Measurements from ENCODE around the gene XRCC4.
"Not testable (repeated sequence)": the region's sequence is repeated elsewhere in the genome, so short reads cannot be mapped to it uniquely, and the experiment has no call there.

Gene XRCC4

DNA sequence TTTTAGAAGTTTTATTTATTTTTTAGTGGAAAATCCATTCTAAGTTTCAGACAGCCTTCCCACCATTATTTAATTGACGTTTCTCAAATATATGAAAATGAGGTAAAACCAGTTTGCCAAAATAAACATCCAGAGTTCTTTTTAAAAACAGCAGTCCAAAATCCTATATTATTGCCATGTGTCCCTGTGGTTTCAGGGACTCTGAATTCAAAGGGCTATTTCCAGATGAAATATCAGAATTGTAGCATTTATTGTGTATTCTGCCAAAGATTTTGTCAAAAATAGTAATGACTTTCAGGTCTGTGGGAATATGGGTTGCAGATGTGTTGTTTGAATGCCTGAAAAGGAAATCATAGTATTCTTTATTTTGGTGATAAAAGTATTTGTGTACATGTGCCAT, 41.6 kb downstream of the XRCC4 start:
- DNase-seq, result no peak

DNA sequence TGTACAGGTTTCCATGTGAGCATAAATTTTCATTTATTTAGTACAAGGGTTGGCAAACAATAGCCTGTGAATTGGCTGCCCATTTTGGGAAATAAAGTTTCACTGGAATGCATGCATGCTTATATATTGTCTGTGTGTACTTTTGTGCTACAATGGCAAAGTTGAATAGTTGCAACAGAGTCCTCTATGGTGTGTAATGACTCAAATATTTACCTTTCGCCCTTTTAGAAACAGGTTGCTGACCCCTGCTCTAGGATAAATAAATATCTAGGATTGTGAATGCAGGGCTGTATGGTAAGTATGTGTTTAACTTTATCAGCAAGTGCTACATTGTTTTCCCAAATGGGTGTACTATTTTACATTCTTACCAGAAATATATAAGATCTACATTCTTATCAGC, 47.2 kb downstream of the XRCC4 start:
- DNase-seq, result no peak

DNA sequence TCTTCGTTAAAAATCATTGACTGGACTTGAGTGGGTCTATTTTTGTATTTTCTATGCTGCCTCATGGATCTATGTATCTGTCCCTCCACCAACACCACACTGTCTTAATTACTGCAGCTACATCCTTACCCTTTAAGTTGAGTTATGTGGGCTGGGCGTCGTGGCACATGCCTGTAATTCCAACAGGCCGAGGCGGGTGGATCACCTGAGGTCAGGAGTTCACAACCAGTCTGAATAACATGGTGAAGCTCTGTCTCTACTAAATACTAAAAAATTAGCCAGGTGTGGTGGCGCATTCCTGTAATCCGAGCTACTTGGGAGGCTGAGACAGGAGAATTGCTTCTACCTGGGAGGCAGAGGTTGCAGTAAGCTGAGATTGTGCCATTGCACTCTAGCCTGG, 48.2 kb downstream of the XRCC4 start:
- no peak for DNase-seq

DNA sequence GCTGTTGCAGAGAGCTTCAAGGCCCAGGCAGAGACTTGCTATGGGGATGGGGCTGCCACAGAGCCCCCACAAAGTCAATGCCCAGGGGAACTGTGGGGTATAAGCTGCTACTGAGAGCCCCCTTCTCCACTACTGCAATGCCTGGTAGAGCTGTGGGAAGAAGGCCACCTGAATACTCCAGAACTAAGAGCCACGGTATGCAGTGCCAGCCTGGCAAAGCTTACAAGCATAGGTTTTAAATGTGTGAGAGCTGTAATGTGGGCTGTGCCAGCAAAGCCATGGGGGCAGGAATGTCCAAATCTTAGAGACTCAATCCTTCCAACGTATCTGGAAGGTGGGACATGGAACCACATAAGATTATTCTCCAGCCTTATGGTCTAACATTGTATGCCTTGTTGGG, 49.2 kb downstream of the XRCC4 start:
- DNase-seq, result no peak

DNA sequence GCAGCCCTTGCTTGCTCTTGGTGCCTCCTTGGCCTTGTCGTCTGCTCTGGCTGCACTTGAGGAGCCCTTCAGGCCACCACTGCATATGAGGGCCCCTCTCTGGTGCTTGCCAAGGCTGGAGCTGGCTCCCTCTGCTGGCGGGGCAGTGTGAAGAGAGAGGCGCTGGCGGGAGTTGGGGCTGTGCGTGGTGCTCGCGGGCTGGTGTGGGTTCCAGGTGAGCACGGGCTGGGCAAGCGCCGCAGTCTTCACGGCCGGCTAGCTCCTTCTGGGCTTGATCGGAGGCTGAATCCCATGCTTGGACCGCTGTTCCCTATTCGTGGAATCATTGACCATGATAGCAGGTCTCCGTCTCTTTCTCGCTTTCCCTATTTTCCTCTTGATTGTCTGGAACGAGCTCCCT, 56.5 kb downstream of the XRCC4 start:
- DNase-seq, result no peak

DNA sequence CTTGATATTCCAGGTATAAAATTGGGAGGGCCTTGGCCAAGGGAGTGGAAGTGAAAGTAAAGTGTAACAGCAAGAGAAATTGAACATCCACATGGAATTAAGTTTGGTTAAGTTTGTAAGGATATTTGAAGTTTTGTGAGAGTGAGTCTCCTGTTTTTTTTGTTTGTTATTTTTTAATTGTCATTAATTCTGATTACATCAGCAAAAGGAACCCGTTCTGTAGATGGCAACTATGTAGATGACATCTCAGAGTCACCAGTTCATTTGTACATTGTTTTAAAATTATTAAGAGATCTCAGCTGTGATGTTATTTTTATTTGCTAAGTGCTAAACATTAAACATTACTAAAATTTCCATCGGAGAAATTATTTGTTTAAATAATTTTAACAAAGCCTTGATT, 65.2 kb downstream of the XRCC4 start:
- no peak for DNase-seq

DNA sequence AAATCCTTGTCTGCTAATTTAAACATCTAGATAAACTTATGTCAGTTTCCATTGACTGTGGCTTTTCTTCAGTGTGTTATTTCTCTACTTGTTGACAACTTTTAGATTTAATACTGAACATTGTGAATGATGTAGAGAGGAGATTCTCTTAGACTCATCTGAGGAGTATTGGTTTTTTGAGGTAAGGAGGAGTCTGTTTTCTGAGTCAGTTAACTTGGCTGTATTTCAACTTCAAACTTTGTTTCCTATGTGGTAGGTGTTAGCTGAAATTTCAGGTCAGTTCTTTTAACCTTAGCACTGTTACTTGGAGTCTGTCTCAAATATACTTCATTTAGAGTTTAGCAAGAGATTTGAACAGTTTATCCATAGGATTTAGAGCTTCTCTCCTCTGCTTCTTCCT, 67.9 kb downstream of the XRCC4 start:
- DNase-seq, result no peak

DNA sequence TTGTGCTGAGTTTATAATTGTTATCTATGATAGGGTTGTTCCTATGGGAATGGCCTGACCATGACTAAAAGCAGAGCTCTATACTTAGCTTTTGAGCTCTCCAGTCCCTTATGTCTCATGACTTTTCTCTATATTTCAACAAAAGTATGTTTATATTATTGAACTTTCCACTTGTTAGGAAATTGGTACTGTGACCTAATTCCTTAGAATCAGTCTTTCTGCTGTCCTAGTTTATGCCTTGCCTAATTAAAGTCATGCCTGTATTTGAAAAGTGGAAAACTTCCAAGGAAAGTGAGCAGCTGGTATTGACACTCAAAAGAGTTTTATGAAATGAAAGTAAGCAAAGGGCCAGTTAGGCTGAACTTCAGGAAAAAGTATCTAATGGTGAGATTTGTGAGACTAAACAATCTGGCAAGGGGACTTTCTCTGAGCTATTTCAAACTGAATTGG, 68.6 kb downstream of the XRCC4 start:
- DNase-seq, result no peak

DNA sequence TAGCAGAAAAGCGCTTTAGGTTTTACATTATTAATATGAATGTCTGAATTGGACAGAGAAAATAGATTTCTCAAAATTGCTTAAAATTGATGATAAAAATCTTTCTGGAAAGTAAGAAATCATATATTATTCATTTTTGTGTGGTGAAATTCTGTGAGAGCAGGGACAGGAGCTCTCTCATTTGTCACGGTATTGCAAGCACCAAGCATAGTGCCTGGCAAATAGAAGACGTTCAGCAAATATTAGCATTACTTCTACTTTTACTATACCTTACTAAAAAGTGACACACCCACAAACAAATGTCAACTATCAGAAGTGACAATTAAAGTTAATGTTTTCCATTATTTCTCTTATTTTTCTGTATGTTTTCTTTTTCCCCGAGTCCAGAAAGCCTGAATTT, 69.1 kb downstream of the XRCC4 start:
- no peak for DNase-seq

DNA sequence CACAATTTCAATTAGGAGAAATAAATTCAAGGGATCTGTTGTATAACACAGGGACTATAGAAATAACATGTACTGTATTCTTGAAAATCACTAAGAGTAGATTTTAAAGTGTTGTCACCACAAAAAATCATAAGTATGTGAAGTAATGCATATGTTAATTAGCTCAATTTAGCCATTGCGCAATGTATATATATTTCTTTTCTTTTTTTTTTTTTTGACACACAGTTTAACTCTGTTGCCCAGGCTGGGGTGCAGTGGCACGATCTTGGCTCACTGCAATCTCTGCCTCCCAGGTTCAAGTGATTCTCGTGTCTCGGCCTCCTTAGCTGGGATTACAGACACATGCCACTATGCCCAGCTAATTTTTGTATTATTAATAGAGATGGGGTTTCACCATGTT, 70.2 kb downstream of the XRCC4 start:
- DNase-seq, result no peak

DNA sequence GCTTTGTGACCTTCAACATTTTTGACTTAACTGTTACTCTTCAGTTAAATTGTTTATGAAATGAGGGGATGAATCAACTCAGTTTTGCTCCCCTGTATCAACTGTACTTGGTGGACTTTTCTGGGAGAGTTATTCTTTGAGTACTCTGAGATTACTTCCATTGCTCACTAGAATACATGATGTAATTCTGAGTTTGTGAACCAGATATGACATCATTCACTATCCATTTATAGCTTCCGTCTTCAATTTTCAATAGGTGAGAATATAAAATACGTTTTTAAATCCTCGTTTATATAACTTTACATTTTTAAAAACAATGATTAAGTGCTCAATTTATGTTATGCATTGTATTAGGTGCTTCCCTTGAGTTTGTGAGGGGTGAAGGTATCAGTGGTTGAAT, 71.0 kb downstream of the XRCC4 start:
- DNase-seq, result no peak

DNA sequence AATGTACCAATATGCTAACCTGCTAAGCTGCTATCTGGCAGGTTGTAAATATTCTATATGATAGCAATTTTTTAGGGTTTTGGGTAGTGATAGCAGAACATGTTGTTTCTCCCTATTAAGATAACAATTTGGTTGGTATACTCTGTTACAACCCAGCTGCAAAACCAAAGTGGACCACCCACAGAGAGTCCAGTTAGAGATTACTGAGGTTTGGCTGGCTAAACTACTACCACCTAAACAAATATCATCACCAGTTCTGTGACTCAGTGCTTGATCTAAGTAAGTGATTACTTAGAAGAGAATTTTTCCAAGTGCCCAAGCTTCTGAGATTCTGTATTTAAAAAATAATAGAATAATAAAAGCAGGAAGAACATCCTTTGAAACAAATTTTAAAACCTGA, 72.3 kb downstream of the XRCC4 start:
- no peak for DNase-seq

DNA sequence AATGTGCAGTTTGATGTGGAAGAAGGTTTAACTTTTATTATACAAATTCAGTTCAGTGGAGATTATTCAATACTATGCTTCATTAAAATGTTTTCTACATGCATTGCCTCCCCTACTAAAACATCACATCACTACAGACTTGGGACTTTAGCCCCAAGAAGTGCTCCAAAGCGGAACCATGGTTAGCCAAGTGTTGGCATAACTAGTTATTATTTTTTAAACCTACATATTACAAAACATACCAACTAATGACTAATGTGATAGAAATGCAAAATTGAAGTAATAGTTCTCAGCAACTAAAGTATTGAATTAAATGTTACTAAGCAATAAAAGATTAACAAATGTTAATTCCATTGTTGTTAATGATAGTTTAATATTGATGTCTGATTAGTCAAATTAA, 74.5 kb downstream of the XRCC4 start:
- no peak for DNase-seq

DNA sequence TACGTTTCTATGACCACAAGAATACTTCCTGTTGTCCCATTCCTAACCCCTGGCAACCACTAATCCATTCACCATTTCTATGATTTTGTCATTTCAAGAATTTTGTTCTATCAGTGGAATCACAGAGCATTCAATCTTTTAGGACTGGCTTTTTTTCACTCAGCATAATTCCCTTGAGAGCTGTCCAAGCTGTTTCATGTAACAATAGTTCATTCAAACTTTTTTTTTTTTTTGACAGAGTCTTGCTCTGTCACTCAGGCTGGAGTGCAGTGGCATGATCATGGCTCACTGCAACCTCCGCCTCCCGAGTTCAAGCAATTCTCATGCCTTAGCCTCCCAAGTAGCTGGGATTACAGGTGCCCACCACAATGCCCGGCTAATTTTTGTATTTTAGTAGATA, 75.6 kb downstream of the XRCC4 start:
- not testable (repeated sequence) for DNase-seq

DNA sequence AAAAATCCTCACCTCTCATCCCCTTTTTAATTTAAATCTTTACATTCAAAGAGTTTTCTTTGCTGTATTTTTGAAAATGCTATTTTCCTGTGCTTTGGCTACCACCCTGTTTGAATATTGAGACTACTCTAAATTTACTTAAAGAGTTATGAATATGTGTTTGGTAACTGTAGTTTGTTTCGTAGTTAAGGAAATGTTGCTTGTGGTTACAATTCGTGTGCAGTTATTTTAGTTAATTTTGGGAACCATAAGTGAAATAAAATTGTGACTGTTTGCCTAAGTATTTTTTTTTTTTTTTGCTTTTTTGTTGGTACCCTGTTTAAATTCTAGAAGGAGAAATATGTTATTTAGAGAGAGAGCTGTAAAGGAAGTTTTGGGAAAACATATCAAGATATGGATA, 78.7 kb downstream of the XRCC4 start:
- DNase-seq, result no peak

DNA sequence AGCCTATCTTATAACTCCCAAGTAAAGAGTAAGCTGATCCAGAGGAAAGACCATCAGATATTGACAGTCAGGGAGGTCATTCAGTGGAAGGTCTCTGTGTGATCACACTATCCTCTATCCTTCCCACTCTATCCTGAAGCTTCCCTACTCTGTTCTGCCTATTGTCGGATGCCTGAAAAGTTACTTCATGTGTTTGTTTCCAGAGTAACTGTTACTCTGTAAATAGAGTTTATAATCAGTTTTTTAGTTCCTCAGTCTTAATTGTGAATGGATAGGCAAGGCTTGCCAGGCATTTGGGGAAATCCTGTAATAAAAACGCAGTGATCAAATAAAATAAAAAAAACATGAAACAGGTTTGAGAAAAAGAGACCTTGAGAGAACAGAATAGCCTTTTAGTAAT, 79.8 kb downstream of the XRCC4 start:
- no peak for DNase-seq

DNA sequence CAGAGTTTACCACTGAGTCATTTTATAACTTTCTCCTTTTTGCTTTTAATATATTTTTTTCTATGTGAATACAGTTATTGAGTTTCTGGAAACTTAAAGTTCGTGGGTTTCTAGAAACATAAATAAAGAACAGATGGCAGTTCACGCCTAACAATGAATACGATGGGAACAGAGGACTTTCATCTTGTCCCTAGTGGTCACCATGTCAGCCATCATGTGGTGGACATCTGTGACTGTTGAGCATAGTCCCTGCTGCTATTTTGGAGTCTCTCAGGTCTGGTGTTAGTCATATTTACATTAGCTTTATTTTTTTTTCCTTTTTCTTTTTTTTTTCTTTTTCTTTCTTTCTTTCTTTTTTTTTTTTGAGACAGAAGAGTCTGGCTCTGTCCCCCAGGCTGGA, 85.3 kb downstream of the XRCC4 start:
- no peak for DNase-seq

DNA sequence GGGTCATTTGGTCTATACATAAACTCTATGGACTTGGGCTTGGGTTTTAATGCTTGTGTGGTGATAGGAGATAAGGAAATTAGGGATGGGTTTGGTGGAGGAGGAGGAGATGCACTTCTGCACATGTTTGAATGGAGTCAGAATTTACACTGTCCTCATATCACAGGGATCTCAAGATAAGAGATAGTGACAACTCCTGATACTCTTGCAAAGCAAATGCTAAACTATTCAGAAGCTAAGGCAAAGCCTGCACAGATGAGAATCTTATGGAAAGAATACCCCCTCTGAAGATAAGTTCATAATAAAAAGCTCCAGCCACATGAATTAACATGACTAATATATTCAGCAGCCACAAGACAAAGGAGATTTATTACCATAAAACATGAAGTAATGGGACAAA, 90.2 kb downstream of the XRCC4 start:
- no peak for DNase-seq

DNA sequence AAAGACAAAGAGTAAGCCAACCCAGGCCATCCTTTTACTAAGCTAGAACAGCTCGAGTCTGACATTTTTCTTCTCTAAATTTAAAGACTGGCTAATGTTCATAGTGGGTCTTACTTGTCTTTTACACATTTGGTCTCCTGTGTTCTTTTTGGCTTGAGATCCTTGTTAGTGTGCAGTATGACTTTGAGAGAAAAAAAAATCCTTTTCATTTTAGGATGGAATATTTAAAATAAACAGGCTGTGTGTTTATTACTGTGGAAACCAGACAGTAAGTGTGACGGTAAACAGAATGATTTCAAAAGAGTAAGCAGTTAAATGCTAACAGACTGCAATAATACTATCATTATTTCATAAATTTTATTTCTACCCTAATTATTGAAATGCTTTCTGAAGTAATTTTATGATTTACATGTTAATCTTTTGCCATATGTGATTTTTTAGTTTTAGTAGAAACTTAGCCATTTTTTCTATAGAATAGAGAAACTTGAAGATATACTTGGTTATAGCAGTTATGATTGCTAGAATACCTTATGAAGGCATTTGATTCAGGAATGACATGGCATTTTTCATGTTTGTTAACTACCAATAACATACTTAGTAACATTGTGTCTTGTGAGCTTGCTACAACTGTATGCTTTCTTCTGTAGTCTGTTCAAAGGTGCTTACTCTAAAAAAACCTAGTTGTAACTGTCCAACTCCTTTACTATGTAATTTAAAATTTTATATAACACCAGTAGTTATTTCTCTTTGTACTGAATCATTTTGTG, 92.4 kb downstream of the XRCC4 start:
- DNase-seq, result no peak

DNA sequence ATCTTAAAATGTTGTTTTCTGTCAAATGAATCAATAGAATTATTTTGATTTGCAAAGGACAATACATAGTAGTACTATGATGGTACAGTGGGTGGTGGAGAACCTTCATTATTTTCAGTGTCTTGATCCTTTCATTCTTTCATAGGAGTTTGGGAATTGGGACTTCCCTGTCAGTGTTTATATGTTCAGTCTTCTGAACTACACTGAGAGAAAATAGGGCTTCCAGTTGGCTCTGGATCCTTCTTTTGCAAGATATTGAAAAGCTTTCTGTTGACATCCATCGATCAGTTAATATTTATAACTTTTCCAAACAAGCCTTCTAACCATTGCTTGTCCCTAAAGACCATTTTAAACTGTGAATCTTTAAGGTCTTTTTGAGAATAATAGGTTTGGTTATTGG, 94.7 kb downstream of the XRCC4 start:
- DNase-seq, result no peak

DNA sequence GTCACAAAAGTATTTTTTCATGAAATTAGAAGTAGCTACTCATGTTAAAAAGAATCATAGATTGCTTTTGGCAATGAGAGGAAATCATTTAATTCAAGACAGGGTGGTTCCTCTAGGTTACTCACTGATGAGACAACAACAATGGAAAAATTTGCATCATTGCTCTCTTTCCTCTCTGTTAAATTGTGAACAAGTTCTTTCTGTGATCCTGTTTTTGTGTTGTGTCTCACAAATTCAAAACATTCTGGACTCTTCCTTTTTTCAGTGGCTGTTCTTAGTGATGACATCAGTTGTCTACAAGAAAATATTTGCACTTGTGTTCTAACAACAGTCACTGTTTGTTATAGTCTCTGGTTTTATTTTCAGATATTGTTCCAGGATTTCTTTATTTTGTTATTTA, 95.3 kb downstream of the XRCC4 start:
- DNase-seq, result no peak

DNA sequence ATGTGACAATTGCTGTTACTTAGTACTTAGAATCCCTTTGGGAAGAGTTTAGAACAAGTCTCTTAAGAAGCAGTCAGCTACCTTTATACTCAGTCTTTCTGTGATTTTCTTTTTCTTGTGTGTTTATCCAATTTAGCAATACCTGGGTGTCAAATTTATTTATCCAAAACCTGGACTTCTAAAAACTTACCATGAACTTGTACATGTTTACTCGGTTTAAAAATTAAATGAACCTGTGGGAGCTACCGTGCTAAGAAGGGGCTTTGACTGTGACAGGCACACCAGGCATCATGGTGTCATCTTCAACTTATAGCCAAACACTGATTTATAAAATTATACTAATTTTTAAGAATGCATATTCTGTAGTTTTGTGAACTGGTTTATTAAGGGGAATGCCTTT, 96.5 kb downstream of the XRCC4 start:
- DNase-seq, result no peak

DNA sequence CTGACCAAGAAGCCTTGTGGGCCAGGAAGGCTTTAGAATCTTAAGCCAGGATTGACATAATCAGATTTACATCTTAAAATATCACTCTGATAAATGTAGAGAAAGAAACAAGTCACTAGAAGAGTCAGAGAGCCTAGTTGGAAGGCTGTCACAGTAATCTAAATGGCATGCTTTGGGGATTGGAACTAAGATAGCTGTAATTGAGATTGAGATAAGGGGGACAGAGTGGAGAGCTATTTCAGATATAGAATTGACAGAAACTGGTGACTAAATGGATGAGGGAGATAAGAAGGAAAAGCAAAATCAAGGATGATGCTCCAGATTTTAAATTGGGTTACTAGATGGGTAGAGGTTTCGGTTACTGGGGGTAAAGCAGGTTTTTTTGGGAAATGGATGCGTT, 100.5 kb downstream of the XRCC4 start:
- DNase-seq, result no peak

DNA sequence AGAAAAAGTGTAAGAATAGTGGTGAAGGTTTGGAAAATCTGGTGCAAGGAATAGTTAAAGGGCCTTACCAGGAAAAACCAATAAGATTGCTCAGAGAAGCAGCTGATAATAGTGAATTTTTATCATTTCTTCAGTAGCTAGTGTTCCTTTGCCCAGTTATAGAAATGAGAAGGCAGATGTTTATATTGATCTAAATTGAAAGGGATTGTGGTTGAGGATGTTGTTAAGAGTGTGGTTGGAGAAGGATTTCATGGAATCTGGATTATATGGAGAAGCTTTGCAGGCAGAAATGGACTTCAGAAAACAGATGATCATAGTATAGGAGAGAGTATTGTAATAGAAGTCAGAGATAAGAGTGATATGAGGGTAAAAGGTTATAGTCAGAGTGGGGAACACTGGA, 102.6 kb downstream of the XRCC4 start:
- DNase-seq, result no peak

DNA sequence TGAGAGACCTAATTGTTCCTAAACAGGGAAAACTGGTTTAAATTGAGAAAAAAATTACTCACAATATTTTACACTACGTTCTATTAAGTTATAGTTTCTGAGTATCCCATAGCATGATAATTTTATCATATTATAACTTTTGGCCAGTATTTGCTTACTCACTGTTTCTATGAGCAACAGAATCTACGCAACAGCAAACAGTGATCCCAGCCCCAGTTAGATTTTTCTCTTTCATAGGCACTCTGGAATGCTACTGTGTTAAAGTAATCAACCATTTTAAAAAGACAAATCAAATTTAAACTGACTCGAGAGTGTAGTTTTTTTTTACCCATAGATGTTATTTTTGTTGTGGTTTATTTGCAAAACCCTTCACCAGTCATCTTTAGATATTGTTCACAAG, 107.2 kb downstream of the XRCC4 start:
- no peak for DNase-seq

DNA sequence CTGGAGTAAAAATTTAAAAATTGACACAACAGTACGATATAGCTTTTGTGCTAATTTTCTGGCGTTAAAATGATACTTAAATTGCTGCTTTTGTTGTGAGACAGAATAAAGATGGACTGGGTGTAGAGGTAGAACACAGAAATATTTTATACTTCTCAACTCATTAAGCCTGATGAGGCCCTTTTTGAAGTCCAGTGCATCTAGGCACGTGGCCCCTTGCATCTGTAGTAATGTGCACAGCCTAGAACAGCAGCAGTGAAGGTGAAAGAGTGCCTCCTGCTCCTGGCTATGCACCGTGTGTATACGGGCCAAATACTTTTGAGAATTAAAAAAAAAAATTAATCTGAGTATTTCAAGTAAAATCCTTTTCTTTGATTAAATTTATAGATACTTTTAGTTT, 115.6 kb downstream of the XRCC4 start:
- no peak for DNase-seq
